NB4 (cell line): Measurements from ENCODE around the gene INPP5F.

Source experiments
- DNase-seq: peaks from one replicate; pipeline ENCODE4 v3.0.0; 2010; ENCODE audit warnings: low read depth
- H3K4me3 ChIP-seq: one replicate; pipeline ENCODE4 v1.5.1; 2011; ENCODE audit warnings: mild to moderate bottlenecking, low read depth, low read length, moderate library complexity
- MYC ChIP-seq: IDR thresholded peaks from 2 replicates; pipeline ENCODE4 v1.6.1; 2011; ENCODE audit warnings: low read depth, low read length
- POLR2A ChIP-seq: IDR thresholded peaks from 2 replicates; pipeline ENCODE4 v1.6.1; 2011; ENCODE audit warnings: mild to moderate bottlenecking; ENCODE audit not compliant: insufficient read length; ENCODE audit errors: extremely low read depth
- TF ChIP-seq, protein P1 (sequence below): IDR thresholded peaks from one replicate; pipeline ENCODE4 v1.5.1; 2012; ENCODE audit warnings: low read depth, low read length
- TF ChIP-seq, protein P2 (sequence below): IDR thresholded peaks from 2 replicates; pipeline ENCODE4 v1.6.1; 2011; ENCODE audit warnings: low read depth, low read length

INPP5F gene

DNA sequence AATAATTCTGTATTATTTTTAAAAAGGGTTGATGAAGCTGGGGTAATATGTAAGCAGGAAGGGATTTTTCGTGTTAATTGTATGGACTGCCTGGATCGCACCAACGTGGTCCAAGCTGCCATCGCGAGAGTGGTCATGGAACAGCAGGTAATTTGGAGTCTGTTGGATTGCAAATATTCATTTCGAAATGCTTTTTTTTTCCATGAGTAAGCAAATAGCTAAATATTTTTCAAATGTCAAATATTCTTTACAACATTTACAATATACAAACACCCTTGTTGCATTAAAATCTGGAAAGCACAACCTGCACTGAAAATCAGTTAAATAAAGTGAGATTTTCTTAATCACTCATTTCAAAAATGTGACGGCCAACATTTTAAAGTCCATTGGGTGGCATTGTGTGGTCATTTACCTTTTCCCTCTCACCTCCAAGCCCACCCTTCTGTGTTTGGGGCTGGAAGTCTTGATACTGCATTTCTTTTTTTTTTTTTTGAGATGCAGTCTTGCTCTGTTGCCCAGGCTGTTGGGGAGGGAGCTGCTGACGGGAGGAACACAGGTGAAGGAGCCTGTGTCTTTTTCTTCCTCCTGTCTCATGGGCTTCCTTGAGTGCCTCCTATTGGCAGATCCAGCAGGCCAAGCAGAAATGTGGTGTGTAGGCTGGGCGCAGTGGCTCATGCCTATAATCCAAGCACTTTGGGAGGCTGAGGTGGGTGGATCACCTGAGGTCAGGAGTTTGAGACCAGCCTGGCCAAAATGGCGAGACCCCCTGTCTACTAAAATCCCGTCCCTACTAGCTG lies 80.7 kb downstream of the INPP5F start:
- H3K4me3 ChIP-seq, result no peak overlapping the region
- TF ChIP-seq, protein P1, sequence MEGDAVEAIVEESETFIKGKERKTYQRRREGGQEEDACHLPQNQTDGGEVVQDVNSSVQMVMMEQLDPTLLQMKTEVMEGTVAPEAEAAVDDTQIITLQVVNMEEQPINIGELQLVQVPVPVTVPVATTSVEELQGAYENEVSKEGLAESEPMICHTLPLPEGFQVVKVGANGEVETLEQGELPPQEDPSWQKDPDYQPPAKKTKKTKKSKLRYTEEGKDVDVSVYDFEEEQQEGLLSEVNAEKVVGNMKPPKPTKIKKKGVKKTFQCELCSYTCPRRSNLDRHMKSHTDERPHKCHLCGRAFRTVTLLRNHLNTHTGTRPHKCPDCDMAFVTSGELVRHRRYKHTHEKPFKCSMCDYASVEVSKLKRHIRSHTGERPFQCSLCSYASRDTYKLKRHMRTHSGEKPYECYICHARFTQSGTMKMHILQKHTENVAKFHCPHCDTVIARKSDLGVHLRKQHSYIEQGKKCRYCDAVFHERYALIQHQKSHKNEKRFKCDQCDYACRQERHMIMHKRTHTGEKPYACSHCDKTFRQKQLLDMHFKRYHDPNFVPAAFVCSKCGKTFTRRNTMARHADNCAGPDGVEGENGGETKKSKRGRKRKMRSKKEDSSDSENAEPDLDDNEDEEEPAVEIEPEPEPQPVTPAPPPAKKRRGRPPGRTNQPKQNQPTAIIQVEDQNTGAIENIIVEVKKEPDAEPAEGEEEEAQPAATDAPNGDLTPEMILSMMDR, result no peak
- no peak for TF ChIP-seq MYC
- TF ChIP-seq, protein P2, sequence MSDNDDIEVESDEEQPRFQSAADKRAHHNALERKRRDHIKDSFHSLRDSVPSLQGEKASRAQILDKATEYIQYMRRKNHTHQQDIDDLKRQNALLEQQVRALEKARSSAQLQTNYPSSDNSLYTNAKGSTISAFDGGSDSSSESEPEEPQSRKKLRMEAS, result no peak
- no peak for TF ChIP-seq POLR2A
- DNase-seq, result no peak

DNA sequence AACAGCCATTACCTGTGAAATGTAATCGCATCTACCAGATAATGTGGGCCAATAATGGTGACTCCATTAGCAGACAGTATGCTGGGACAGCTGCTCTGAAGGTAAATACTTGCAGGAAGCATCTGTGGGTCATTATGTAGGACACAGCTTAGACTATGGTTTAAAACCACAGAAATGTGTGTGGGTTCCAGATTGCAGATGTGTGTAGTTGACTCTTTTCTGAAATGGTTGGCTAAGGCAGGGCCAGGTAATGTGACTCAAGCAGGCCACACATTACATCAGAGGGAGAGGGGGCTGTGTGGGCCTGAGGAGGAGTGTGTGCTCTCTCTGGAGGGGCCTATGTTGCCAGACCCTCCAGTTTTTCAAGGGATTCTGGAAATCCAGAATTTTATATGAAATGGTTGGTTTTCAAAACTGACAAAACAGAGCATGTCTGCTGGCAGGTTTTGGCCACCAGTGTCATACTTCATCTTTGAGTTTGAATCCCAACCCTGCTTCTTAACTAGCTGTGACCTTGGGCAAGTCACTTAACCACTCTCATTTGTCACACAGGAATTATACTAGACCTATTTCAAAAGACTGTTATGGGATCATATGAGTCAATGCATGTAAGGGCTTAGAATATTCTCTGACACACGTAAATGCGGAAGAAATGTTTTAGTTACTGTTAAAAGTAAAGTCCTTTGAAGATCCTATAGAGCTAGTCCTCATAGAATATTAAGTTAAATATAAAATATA lies 82.3 kb downstream of the INPP5F start:
- DNase-seq, result peak; percentile 31
- TF ChIP-seq POLR2A (no peak), MYC (no peak)
- TF ChIP-seq, protein P1, result no peak
- TF ChIP-seq, protein P2, result no peak
- no peak overlapping the region for H3K4me3 ChIP-seq

DNA sequence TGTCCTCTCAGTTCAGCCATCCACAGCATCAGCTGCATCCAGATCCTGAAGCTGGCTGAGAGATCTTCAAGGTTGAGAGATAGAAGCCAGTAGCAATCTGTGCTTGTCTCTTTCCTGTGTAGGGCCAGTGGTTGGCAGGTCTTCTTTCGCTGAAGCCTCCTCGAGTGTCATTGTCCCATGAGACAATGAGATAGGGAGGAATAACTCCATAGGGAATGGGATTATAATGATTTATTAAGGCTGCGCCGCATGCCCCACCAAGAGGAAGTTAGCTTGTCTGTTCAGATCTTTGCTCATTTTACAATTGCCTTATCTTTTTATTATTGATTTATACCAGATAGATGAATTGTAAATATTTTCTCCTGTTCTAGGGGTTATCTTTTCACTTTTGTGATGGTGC lies 85.3 kb downstream of the INPP5F start:
- H3K4me3 ChIP-seq, result no peak overlapping the region
- TF ChIP-seq POLR2A (no peak), MYC (no peak)
- TF ChIP-seq, protein P2, result no peak
- TF ChIP-seq, protein P1, result no peak
- DNase-seq, result no peak

DNA sequence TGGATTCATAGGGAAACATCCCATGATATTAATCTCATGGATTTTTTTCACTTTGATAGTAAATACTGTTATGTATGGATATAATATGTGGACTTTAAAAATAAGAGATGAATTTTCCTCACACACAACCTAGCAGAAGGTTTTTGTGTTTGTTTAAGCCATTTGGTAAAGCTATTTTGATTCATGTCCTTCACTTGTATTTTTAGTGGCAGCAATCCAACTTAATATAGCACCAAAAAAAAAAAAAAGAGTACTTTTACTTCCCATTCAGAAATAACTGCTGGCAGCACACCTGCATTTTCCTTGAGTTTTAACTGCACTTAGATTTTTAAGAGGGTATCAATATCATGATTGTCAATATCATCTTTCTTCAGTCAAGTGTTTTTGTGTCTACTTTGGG lies 86.8 kb downstream of the INPP5F start:
- TF ChIP-seq POLR2A, result no peak
- TF ChIP-seq, protein P2, result no peak
- TF ChIP-seq, protein P1, result no peak
- no peak for TF ChIP-seq MYC
- no peak overlapping the region for H3K4me3 ChIP-seq
- DNase-seq, result no peak

DNA sequence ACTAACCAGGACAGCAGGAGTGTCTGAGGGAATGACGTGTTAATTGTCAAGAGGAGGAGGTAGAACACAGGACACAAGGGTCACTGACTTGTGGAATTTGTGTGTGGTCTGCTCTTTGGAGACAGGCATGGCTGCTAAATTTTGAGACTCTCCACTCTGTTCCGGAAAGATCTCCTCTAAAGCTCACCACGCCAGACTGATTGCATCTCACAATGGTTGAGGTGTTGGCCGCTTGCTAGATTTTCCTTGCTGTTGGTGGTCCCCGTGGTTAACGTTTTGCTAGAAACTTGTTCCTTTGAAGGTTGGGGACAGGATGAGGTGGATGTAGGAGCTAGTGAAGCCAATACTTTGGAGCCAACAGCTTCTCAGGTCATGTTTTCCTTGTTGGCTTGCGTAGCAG lies 89.8 kb downstream of the INPP5F start:
- no peak overlapping the region for H3K4me3 ChIP-seq
- TF ChIP-seq POLR2A, result no peak
- TF ChIP-seq, protein P2, result no peak
- TF ChIP-seq, protein P1, result no peak
- TF ChIP-seq MYC, result no peak
- no peak for DNase-seq
